GM12864 (cell line): ENCODE data around the gene RALGAPA2.

Experiments
- DNase-seq: peaks from one replicate; pipeline ENCODE4 v3.0.0-alpha.2; 2011; ENCODE audit warnings: low read depth
- H3K4me3 ChIP-seq: 2 replicates; pipeline ENCODE4 v1.5.1; 2011; ENCODE audit warnings: mild to moderate bottlenecking, low read depth, low read length, control low read depth
- CTCF ChIP-seq: IDR thresholded peaks from 2 replicates; pipeline ENCODE4 v1.5.1; 2011; ENCODE audit warnings: low read depth, mild to moderate bottlenecking, moderate library complexity, low read length, control low read depth, inconsistent platforms; ENCODE audit errors: missing control alignments

Gene RALGAPA2

GRCh38 chr20:20492521-20493332 lies 219.7 kb downstream of the RALGAPA2 start:
- no peak overlapping the region for H3K4me3 ChIP-seq
- no peak for DNase-seq
- TF ChIP-seq CTCF, result no peak

- H3K4me3 ChIP-seq, result no peak overlapping the region
- DNase-seq, result no peak
- TF ChIP-seq CTCF, result no peak
Measured at GRCh38 chr20:20491784-20492264, 220.6 kb downstream of the RALGAPA2 start.

- H3K4me3 ChIP-seq, result no peak overlapping the region
- DNase-seq, result no peak
- TF ChIP-seq CTCF, result no peak
Measured at GRCh38 chr20:20491110-20491783, 221.2 kb downstream of the RALGAPA2 start.

- H3K4me3 ChIP-seq, result no peak overlapping the region
- TF ChIP-seq CTCF, result no peak
- no peak for DNase-seq
Measured at GRCh38 chr20:20490673-20491072, 221.8 kb downstream of the RALGAPA2 start.

- no peak for DNase-seq
Measured at GRCh38 chr20:20489648-20490341, 222.6 kb downstream of the RALGAPA2 start.

GRCh38 chr20:20489054-20489453 lies 223.4 kb downstream of the RALGAPA2 start:
- H3K4me3 ChIP-seq, result no peak overlapping the region
- peak; percentile 36 for DNase-seq
- TF ChIP-seq CTCF, result no peak

More at GRCh38 chr20:20489648-20490341, 222.6 kb downstream of the RALGAPA2 start:
- TF ChIP-seq CTCF, result no peak
- H3K4me3 ChIP-seq, result no peak overlapping the region
